ENCODE data around the gene SLC4A2.
A peak's percentile ranks its signal among the peaks of the same experiment; 100 is the strongest.

The SLC4A2 gene

DNA sequence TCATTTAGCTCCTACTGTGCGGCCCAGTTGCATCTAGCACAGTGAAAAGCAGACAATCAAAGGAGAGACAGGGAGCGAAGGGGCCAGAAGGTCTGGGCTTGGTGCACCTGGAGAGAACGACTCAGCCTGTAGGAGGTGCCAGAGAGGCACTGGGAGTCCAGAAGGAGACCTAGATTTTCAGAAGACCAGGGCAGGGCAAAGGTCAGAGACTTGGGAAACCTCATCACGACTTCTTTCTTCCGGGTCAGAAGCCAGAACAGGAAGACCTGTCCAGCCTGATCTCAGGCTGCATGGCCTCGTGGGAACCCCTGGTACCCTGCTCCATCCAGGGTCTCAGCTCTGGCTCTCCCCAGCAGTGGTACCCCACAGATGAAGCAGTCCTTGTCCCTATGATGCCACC is 32.0 kb downstream of the SLC4A2 start:
- DNase-seq (ENCODE audit: low read depth in 2 of 2, low spot score in 1 of 2) = no peak

- no peak for DNase-seq (ENCODE audit: low read depth in 2 of 2, low spot score in 1 of 2)
These were observed 32.6 kb downstream of the SLC4A2 start for GRCh38 chr7:151091988-151092387.

- DNase-seq (ENCODE audit: low read depth in 2 of 2, low spot score in 1 of 2) = no peak
These were observed 34.4 kb downstream of the SLC4A2 start for GRCh38 chr7:151093748-151094147.

GRCh38 chr7:151094675-151095074 is 35.3 kb downstream of the SLC4A2 start:
- DNase-seq (ENCODE audit: low read depth in 2 of 2, low spot score in 1 of 2) = no peak

GRCh38 chr7:151095123-151095797 is 35.9 kb downstream of the SLC4A2 start:
- no peak for DNase-seq (ENCODE audit: low read depth in 2 of 2, low spot score in 1 of 2)

DNA sequence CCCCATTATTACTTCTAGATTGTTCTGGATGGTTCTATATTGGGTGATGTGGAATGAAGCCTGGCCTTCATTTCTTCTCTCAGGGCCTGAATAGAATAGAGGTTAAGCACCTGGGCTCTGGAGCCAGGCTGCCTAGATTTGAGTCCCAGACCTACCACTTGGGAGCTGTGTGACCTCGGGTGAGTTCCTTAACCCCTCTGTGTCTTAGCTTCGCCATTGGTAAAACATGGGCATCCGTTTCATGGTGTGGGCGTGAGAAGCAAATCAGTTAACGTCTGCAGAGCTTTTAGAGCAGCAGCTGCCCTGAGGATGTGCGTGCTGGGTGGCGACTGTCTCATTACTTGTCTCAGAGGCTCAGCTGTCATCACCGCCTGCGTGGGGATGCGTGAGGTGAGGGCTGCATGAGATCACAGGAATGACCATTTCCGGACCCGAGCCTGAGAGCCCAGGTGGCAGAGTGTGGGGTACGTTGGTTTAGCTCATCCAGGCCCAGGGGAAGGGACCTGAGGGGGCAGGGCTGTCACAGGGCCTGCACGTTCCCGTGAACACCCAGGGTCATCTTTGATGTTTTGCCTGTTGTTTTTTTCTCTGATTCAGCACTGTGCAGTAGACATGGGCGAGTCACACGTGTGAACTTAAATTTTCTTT is 36.6 kb downstream of the SLC4A2 start:
- DNase-seq (ENCODE audit: low read depth in 2 of 2, low spot score in 1 of 2) = no peak

DNA sequence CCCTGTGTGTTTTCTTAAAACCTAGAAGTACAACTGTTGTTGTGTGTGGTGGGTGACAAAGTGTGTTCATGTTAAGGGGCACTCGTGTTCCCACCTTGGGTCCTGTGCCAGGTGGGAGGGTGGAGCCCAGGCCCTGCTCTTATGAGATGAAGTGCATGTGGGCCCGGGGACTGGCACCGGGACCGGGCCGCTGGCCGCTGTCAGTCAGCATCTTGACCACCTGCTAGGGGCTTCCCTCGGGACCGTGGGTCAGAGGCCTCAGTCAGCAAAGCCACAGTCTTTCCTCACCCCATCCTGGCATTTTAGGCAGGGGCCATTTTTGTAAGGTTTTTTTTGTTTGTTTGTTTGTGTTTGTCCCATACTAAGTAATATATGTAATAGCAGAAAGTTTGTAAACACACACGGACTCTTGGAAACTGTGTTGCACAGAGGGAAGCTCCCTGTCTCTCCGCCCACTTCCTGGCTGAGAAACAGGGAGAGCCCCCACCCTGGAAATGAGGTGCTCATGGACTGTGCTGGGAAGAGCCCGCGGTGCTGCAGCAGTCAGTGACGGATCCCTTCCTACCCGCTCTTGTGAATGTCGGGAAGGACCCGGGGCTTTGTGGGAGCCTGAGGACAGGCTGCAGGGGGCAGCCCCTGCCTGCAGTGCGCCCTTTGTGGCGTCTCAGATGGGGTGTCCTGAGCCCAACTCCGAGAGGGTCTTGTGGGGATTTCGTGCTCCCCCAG is 40.3 kb downstream of the SLC4A2 start:
- no peak for DNase-seq (ENCODE audit: low read depth in 2 of 2, low spot score in 1 of 2)

GRCh38 chr7:151100921-151101320 is 41.5 kb downstream of the SLC4A2 start:
- no peak for DNase-seq (ENCODE audit: low read depth in 2 of 2, low spot score in 1 of 2)

GRCh38 chr7:151101621-151102396 is 42.4 kb downstream of the SLC4A2 start:
- no peak for DNase-seq (ENCODE audit: low read depth in 2 of 2, low spot score in 1 of 2)

GRCh38 chr7:151102991-151103390 is 43.6 kb downstream of the SLC4A2 start:
- DNase-seq (ENCODE audit: low read depth in 2 of 2, low spot score in 1 of 2) = no peak

- DNase-seq (ENCODE audit: low read depth in 2 of 2, low spot score in 1 of 2) = no peak
These were observed 44.6 kb downstream of the SLC4A2 start for GRCh38 chr7:151103973-151104372.

DNA sequence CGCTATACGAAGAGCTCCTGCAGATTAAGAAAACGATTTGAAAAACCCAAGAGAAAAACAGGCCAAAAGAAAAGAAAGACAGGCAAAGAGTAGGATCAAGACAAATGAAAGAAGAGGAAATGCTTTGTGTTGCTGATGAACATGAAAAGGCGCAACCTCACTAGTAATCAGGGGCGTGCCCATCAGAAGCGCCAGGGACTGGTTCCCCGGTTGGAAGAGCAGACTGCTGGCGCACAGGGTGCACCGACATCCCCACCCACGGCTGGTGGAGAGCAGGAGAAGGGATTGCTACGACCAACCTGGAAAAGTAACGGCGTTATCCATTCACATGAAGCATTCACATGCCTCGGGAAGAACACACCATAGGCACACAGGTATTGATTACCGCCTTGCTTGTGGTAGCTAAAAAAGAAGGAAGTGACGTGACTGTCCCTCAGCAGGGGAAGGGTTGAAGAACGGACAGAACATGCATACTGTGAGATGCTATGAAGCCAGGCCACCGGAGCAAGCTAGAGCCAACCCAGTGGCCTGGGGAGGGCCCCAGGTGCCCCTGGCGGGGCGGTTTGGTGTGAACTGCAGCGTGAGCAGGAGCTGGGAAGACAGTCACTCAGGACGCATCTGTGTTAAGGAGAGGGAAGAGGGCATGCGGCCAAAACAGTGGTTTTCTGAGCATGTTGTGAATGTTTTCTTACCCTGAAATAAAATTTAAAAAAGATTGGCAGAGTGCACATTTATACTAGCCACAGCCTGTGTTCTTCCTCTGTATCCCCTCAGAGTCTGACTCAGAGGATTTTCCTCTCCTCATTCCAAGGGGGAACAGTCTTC is 45.2 kb downstream of the SLC4A2 start:
- DNase-seq (ENCODE audit: low read depth in 2 of 2, low spot score in 1 of 2) = no peak

GRCh38 chr7:151107882-151108281 is 48.5 kb downstream of the SLC4A2 start:
- DNase-seq (ENCODE audit: low read depth in 2 of 2, low spot score in 1 of 2) = no peak

GRCh38 chr7:151109094-151110048 is 50.0 kb downstream of the SLC4A2 start:
- DNase-seq (ENCODE audit: low read depth in 2 of 2, low spot score in 1 of 2) = no peak

DNA sequence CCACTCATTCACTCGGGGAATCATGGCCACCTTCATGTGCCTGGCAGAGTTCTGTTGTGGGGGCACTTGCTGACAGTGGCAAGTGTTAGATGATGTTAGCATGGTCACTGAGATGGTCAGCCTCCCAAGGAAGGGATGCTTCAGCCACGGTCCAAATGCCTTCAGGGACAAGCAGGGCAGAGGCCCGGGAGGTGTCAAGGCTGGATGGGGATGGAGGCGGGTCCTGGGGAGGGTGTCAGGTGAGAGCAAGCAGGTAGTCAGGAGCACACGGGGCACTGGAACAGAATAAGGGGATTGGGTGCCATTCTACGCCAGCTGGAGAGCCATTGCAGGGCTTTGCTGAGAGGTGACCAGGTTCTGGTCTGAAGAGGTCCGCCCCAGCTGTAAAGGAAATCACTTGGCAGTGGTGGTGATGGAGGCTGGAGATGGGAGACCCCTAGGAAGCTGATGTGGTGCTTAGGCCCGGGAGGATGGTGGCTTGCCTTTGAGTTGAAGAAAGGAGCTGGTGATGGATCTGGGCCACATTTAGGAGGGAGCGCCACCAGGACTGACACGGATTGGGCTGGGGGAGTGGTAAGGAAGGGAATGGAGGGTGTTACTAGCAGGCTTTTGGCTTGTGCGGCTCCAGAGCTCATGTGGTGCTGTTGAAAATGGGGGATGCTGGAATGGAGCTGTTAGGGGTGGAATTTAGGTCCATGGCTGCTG is 51.0 kb downstream of the SLC4A2 start:
- DNase-seq (ENCODE audit: low read depth in 2 of 2, low spot score in 1 of 2) = no peak

- DNase-seq (ENCODE audit: low read depth in 2 of 2, low spot score in 1 of 2) = peak; percentile 28 to 57
These were observed 51.7 kb downstream of the SLC4A2 start for GRCh38 chr7:151110941-151111645.

DNA sequence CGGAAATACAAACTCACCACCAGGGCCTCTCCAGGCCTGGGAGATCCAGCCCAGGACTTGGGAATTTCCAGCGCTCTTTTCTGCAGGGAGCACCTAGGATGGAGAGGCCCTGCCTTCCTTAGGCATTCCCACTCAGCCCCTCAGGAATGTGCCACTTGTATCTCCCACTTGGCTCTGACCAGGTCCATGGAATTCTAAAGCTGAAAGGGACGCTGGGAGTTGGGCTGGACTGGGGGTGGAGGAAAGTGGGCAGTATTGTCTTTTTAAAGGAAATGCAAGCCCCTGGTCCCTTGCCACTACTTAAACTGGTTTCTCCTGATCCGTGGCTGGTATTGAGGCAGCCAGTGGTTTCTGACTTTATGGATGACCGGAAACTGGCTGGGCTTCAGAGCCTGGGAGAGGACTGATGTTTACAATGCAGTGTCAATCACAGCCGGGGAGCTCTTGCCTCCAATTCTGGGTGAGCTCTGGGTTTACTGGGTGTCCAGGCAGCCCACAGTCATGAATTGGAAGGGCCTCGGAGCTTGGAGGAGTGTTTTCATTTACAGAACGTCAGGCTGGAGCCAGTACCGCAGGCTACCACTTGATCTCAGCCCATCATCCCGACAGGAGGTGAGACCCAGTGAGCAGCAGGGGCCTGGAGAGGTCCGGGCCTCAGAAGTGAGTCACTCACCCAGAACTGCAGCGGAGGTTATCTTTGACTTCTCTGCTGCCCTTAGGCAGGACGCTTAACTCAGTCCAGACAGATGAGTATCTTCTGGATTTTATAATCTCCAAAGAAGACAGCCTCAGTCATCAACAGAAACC is 54.2 kb downstream of the SLC4A2 start:
- no peak for DNase-seq (ENCODE audit: low read depth in 2 of 2, low spot score in 1 of 2)
